ENCODE measurements around the gene CPNE2.
"Not testable (repeated sequence)": the region's sequence is repeated elsewhere in the genome, so short reads cannot be mapped to it uniquely, and the experiment has no call there.

Gene CPNE2

GRCh38 chr16:57069635-57070370 lies 22.6 kb upstream of the CPNE2 start:
- no peak for DNase-seq

- no peak for DNase-seq
Measured at GRCh38 chr16:57070424-57070823, 22.0 kb upstream of the CPNE2 start.

GRCh38 chr16:57071081-57071732 lies 21.2 kb upstream of the CPNE2 start:
- DNase-seq, result not testable (repeated sequence)

DNA sequence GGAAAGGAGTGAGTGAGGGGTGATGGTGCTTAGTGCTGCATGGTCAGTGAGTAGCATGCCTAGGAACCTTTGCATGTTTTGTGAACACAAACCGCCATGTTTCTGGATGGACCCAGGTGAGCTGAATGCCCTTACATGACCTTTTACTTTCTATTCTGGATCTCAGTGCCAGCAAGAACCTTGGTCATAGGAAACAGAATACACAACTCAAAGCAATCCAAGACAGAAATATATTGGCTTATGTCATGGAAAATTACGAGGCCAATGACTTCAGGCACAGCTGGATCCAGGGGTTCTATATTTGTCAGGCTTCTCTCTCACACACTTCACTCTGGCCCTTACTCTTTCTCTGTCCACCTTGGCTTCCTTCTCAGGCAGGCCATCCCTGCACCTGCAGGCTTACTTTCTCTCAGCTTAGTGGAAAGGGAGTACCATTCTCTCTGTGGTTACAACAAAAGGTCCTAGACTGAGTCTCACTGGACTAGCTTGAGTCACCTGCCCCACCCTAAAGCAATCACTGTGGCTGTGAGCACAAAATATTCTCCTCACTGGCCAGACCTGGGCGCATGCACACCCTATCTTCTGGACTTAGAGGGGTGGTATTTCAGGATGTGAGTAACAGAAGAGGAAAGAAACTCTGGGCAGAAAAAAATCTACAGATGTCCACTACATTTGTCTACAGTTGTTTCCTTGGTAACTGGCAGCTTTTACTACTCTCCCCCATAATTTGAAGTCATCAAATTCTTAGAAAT lies 20.4 kb upstream of the CPNE2 start:
- DNase-seq, result peak in 1 of 51 donors; percentile 3

DNA sequence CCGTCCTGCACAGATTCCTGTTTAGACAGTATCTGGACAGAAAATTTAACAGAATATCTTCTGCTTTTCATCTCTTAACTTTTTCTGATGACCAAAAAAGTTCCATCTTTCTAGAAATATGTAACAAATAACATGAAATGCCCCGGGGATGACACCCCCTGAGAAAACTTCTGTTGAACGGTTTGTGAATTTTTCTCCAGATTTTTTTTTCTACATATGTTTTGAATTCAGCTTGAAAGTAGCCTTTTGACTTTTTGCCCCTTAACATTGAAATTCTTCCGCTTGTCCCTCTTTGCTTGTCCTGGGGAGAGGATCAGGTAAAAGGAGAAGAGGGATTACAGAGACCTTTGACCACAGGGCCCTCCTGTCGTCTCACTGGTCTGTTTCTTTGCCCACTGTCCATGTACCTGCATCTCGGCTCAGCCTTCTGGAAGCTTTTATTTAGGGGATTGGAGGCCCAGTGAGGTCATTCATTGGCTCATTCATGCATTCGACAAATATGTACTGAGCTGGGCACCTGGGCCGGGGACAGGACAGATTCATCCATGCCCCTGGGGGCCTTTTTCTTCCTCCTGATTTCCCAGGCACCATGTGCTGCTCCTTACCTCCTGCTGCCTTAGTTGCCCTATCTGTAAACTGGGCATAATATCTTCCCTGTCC lies 19.6 kb upstream of the CPNE2 start:
- no peak for DNase-seq

DNA sequence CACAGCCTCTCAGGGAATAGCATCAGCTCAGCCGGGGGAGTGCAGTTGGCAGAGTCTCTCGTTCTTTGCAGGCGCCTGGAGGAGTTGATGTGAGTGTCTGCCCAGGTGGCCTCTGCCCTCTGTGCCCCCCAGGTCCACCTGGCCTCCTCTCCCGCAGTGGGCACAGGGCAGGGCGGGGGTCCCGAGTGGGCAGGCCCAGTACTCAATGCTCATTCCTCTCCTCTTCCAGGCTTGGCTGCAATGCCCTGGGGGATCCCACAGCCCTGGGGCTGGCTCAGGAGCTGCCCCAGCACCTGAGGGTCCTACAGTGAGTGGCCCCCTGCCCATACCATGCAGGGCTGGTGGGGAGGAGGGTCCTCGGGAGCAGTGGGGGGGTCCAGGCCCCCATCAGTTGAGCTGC lies 14.7 kb upstream of the CPNE2 start:
- DNase-seq, result no peak

DNA sequence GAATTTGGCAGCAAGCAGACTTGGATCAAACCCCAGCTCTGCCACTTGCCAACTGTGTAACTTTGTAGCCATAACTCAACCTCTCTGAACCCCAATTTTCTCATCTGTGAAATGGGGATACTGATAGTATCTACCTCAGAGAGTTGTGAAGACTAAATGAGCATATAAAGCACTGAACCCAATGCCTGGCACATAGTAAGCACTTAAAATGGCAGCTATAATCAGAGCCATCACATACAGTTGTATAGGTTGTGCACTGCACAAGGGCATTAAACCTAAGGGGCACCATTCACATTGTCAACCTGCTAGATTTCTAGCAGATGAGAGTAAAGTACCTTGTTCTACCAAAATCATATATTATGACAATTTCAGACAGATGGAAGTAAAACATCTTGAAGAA lies 10.6 kb upstream of the CPNE2 start:
- DNase-seq, result no peak

GRCh38 chr16:57082664-57083063 lies 9.7 kb upstream of the CPNE2 start:
- DNase-seq, result no peak

GRCh38 chr16:57083485-57084126 lies 8.8 kb upstream of the CPNE2 start:
- DNase-seq, result no peak

GRCh38 chr16:57084257-57084770 lies 8.1 kb upstream of the CPNE2 start:
- DNase-seq, result peak in 42 of 51 donors; percentile 11 to 84 (median 55)

GRCh38 chr16:57084996-57085395 lies 7.4 kb upstream of the CPNE2 start:
- no peak for DNase-seq

- DNase-seq, result no peak
Measured at GRCh38 chr16:57087003-57087402, 5.4 kb upstream of the CPNE2 start.

GRCh38 chr16:57089406-57089805 lies 3.0 kb upstream of the CPNE2 start:
- no peak for DNase-seq

GRCh38 chr16:57091200-57091974 lies 996 bp upstream of the CPNE2 start:
- peak in 15 of 51 donors; percentile 14 to 56 (median 28) for DNase-seq

DNA sequence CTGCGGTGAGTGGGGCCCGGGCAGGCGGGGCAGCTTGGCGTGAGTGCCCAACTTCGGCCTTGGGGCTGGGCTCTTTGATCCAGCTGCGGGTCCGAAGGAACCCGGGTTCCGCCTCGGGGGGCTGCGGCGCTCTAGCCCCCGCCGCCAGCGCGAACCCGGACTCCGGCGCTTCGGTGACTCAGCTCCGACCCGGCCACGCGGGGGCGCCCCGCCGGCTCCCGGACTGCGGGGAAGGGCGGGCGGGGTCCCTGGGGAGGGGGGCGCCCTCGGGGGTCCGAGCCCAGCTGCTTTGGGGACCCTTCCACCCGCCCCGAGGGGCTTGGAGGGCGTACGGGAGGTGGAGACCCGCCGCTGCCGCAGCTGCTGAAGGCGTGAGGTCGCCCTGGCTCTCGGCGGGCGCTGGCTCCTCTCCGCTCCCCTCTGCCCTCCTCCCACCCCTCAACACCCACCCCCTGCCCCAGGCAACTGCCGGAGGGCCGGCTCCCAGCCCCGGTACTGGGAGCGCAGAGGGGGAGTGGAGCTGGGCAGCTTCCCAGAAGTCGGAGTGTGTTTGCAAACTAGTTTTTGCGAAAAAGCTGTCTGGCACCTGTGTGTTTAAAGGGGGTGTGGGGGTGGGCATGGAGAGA lies 516 bp downstream of the CPNE2 start:
- peak in 27 of 51 donors; percentile 24 to 75 (median 57) for DNase-seq

- no peak for DNase-seq
Measured at GRCh38 chr16:57093666-57094564, 1.5 kb downstream of the CPNE2 start.

- DNase-seq, result no peak
Measured at GRCh38 chr16:57094911-57095310, 2.5 kb downstream of the CPNE2 start.

GRCh38 chr16:57096192-57096591 lies 3.8 kb downstream of the CPNE2 start:
- no peak for DNase-seq

DNA sequence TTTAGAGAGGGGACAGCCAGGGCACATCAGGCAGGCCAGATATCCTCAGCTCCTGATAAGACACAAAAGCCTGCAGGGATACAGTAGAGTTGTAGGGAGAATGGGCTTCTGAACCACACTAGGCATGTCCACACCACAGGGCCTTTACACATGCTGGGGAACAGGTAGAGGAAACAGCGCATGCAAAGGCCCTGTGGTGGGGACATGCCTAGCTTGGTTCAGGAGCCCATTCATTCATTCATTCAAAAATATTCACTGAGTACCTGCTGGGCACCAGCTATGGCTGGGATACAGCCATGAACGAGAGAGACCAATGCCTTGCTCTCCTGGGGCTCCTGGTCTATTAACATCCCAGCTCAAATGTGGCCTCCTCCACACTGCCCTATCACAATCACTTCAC lies 4.4 kb downstream of the CPNE2 start:
- DNase-seq, result no peak
